A673 (cell line): ENCODE data around the gene ELL2.

ENCODE experiments used
- CTCF ChIP-seq: fragments of 300-800, 200-600 bp; sonication (generic); conservative IDR thresholded peaks from 2 replicates; pipeline ENCODE4 v1.5.1; 2017; ENCODE audit warnings: low read depth, mild to moderate bottlenecking, antibody characterized with exemption, low read length, moderate library complexity, mixed read lengths
- EZH2 ChIP-seq: fragments of 200-600 bp; sonication (generic); IDR thresholded peaks from 2 replicates; pipeline ENCODE4 v1.6.1; 2017; ENCODE audit warnings: borderline replicate concordance, low read depth, mild to moderate bottlenecking, mixed read lengths, antibody characterized with exemption, low read length; ENCODE audit not compliant: poor library complexity, severe bottlenecking

GRCh38 chr5:95970359-95970704 lies 8.7 kb upstream of the ELL2 start:
- TF ChIP-seq EZH2 (no peak), CTCF (no peak)
